HG03460 (cell line): ENCODE data around the gene SAMD11.

Experiments used
- ATAC-seq: cut with Tn5 transposase; IDR thresholded peaks from one replicate; pipeline ENCODE4 v1.9.1; 2021; ENCODE audit not compliant: unreplicated experiment

Gene SAMD11

GRCh38 chr1:916173-917075 lies 7.3 kb upstream of the SAMD11 start:
- no peak for ATAC-seq

GRCh38 chr1:917076-917459 lies 6.7 kb upstream of the SAMD11 start:
- no peak for ATAC-seq

- no peak for ATAC-seq
Observed at GRCh38 chr1:917466-918091, 6.1 kb upstream of the SAMD11 start.

GRCh38 chr1:918353-918752 lies 5.4 kb upstream of the SAMD11 start:
- ATAC-seq = no peak

GRCh38 chr1:918843-919242 lies 4.9 kb upstream of the SAMD11 start:
- no peak for ATAC-seq

- no peak for ATAC-seq
Observed at GRCh38 chr1:919271-919872, 4.4 kb upstream of the SAMD11 start.

- no peak for ATAC-seq
Observed at GRCh38 chr1:920010-920409, 3.7 kb upstream of the SAMD11 start.

GRCh38 chr1:920521-920920 lies 3.2 kb upstream of the SAMD11 start:
- ATAC-seq = no peak

- no peak for ATAC-seq
Observed at GRCh38 chr1:921011-921837, 2.5 kb upstream of the SAMD11 start.

- no peak for ATAC-seq
Observed at GRCh38 chr1:923991-924655, 400 bp downstream of the SAMD11 start.

GRCh38 chr1:924656-925560 lies 1.2 kb downstream of the SAMD11 start:
- no peak for ATAC-seq

- ATAC-seq = no peak
Observed at GRCh38 chr1:925561-926421, 2.1 kb downstream of the SAMD11 start.

- ATAC-seq = no peak
Observed at GRCh38 chr1:927234-927633, 3.5 kb downstream of the SAMD11 start.

- no peak for ATAC-seq
Observed at GRCh38 chr1:927748-928147, 4.0 kb downstream of the SAMD11 start.

GRCh38 chr1:928825-929661 lies 5.3 kb downstream of the SAMD11 start:
- ATAC-seq = no peak

- no peak for ATAC-seq
Observed at GRCh38 chr1:929712-930632, 6.2 kb downstream of the SAMD11 start.

GRCh38 chr1:930633-931138 lies 7.0 kb downstream of the SAMD11 start:
- no peak for ATAC-seq
